Measurements from ENCODE around the gene PARP12. TPM values are rescaled to one million over a fixed set of nuclear protein-coding genes. Genes with fewer than 3 reads are reported as not detected.

Gene PARP12
- total and polyA plus RNA-seq, 4 donors, result 30.0 to 56.8 (median 47.6) TPM

- Histone ChIP-seq H3K36me3 (ENCODE audit: control insufficient read depth in 4 of 4, insufficient read depth in 4 of 4, low read length in 4 of 4) (no peaks in the 10 kb centered on the region), H3K4me3 (no peak overlapping the region), H3K9ac (ENCODE audit: insufficient read depth in 1 of 2, low read length in 2 of 2) (no peak overlapping the region), H3K9me3 (ENCODE audit: control insufficient read depth in 4 of 4, insufficient read depth in 3 of 4, low read length in 3 of 4) (no peaks in the 10 kb centered on the region), H3K27ac (ENCODE audit: low read depth in 1 of 2, low read length in 1 of 2) (no peak overlapping the region), H3K27me3 (ENCODE audit: control insufficient read depth in 3 of 3, insufficient read depth in 3 of 3, low read length in 2 of 3) (no peaks in the 10 kb centered on the region), H3K4me1 (ENCODE audit: control insufficient read depth in 5 of 5, insufficient read depth in 5 of 5, low read length in 5 of 5) (peaks cover 0 to 25% (median 4%) of the 10 kb centered on the region in 5 donors)
- DNase-seq, result no peak
- no peak for TF ChIP-seq CTCF (IDR thresholded peaks at IDR 0.05; ENCODE audit: control extremely low read depth, extremely low read depth)
- WGBS, 2 donors, result 85 to 91% methylated on average over 13 of the region's 13 CpGs
- no peak for ATAC-seq (ENCODE audit: insufficient read depth, low FRiP score)
These were observed 74.8 kb downstream of the PARP12 start for GRCh38 chr7:139987691-139988516.

- DNase-seq, result no peak
These were observed 76.9 kb downstream of the PARP12 start for GRCh38 chr7:139985811-139986210.

DNA sequence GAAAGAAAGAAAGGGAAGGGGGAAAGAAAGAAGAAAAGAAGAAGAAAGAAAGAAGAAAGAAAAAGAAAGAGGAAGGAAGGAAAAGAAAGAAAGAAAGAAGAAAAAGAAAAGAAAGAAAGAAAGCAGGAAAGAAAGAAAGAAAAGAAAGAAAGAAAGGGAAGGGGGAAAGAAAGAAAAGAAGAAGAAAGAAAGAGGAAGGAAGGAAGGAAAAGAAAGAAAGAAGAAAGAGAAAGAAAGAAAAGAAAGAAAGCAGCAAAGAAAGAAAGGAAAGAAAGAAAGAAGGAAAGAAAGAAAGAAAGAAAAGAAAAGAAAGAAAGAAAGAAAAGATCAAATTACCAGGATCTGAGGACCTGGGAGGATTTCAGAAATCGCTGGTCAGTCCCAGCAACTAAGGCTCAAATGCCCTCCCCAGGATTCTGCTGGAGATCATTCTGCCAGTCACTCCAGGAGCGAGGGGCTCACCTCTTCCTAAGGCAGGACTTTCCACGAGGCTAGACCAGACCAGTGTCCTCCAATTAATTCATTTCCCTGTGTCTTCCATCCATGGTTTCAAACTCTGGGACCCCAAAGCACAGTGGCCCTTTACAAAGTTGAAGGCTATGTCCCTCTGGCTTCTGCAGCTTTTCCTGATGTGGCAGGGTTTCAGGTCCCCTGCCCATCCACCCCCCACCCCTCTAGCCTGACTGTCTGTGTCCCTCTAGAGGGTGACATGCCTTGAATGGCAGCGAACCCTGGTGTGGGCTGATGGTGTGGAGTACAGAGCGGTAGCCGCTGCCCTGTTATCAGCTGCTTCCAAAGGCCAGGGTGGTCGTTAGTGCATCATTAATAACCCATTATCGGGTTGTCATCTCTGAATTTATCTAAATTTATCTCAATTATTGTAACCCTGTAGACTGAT lies 77.9 kb downstream of the PARP12 start:
- no peak for DNase-seq
- no peaks in the 10 kb centered on the region for H3K9me3 ChIP-seq (ENCODE audit: control insufficient read depth in 4 of 4, insufficient read depth in 3 of 4, low read length in 3 of 4)
- no peak for ATAC-seq (ENCODE audit: insufficient read depth, low FRiP score)
- TF ChIP-seq CTCF (IDR thresholded peaks at IDR 0.05; ENCODE audit: control extremely low read depth, extremely low read depth), result no peak
- no peak overlapping the region for H3K4me3 ChIP-seq
- H3K9ac ChIP-seq (ENCODE audit: insufficient read depth in 1 of 2, low read length in 2 of 2), result no peak overlapping the region
- 83 to 87% methylated on average over 8 of the region's 8 CpGs for WGBS, 2 donors
- peaks cover 0 to 25% (median 6%) of the 10 kb centered on the region in 5 donors for H3K4me1 ChIP-seq (ENCODE audit: control insufficient read depth in 5 of 5, insufficient read depth in 5 of 5, low read length in 5 of 5)
- H3K27me3 ChIP-seq (ENCODE audit: control insufficient read depth in 3 of 3, insufficient read depth in 3 of 3, low read length in 2 of 3), result no peaks in the 10 kb centered on the region
- no peak overlapping the region for H3K27ac ChIP-seq (ENCODE audit: low read depth in 1 of 2, low read length in 1 of 2)
- H3K36me3 ChIP-seq (ENCODE audit: control insufficient read depth in 4 of 4, insufficient read depth in 4 of 4, low read length in 4 of 4), result no peaks in the 10 kb centered on the region

More at GRCh38 chr7:139985811-139986210, 76.9 kb downstream of the PARP12 start:
- WGBS, 2 donors, result 95 to 98% methylated on average over 10 of the region's 10 CpGs
- H3K4me3 ChIP-seq, result no peak overlapping the region
- no peaks in the 10 kb centered on the region for H3K36me3 ChIP-seq (ENCODE audit: control insufficient read depth in 4 of 4, insufficient read depth in 4 of 4, low read length in 4 of 4)
- TF ChIP-seq CTCF (IDR thresholded peaks at IDR 0.05; ENCODE audit: control extremely low read depth, extremely low read depth), result no peak
- no peak for ATAC-seq (ENCODE audit: insufficient read depth, low FRiP score)
- peaks cover 0 to 25% (median 4%) of the 10 kb centered on the region in 5 donors for H3K4me1 ChIP-seq (ENCODE audit: control insufficient read depth in 5 of 5, insufficient read depth in 5 of 5, low read length in 5 of 5)
- no peak overlapping the region for H3K9ac ChIP-seq (ENCODE audit: insufficient read depth in 1 of 2, low read length in 2 of 2)
- no peaks in the 10 kb centered on the region for H3K27me3 ChIP-seq (ENCODE audit: control insufficient read depth in 3 of 3, insufficient read depth in 3 of 3, low read length in 2 of 3)
- no peaks in the 10 kb centered on the region for H3K9me3 ChIP-seq (ENCODE audit: control insufficient read depth in 4 of 4, insufficient read depth in 3 of 4, low read length in 3 of 4)
- no peak overlapping the region for H3K27ac ChIP-seq (ENCODE audit: low read depth in 1 of 2, low read length in 1 of 2)

Measured in lung (tissue), 12 donors.